MM.1S (cell line): ENCODE measurements around the gene WT1.
A peak's percentile ranks its signal among the peaks of the same experiment; 100 is the strongest.
"Not testable (repeated sequence)": the region's sequence is repeated elsewhere in the genome, so short reads cannot be mapped to it uniquely, and the experiment has no call there.

ENCODE experiments used
- DNase-seq: peaks from one replicate; pipeline ENCODE4 v3.0.0-alpha.2; 2015
- H2AFZ ChIP-seq: fragments of 300-600 bp; sonication (generic); 2 replicates; pipeline ENCODE4 v1.6.0; 2016; ENCODE audit warnings: antibody characterized with exemption, low read length
- H3F3A ChIP-seq: fragments of 300-600 bp; sonication (generic); 2 replicates; pipeline ENCODE4 v1.6.1; 2016; ENCODE audit warnings: mild to moderate bottlenecking, antibody characterized with exemption, low read length, moderate library complexity, mixed read lengths; ENCODE audit not compliant: insufficient read depth
- H3K27ac ChIP-seq: fragments of 300-600 bp; sonication (generic); 2 replicates; pipeline ENCODE4 v1.5.1; 2016; ENCODE audit warnings: mild to moderate bottlenecking, low read length
- H3K27me3 ChIP-seq: fragments of 300-600 bp; sonication (generic); replicated peaks from 2 replicates; pipeline ENCODE4 v1.6.0; 2016; ENCODE audit warnings: low read length; ENCODE audit not compliant: insufficient read depth
- H3K36me3 ChIP-seq: fragments of 300-600 bp; sonication (generic); replicated peaks from 2 replicates; pipeline ENCODE4 v1.6.1; 2016; ENCODE audit warnings: mild to moderate bottlenecking, low read length, mixed read lengths; ENCODE audit not compliant: insufficient read depth
- H3K4me1 ChIP-seq: fragments of 300-600 bp; sonication (generic); 2 replicates; pipeline ENCODE4 v1.6.1; 2016; ENCODE audit warnings: low read length, mixed read lengths
- H3K4me2 ChIP-seq: fragments of 300-600 bp; sonication (generic); 2 replicates; pipeline ENCODE4 v1.6.0; 2016; ENCODE audit warnings: low read depth, low read length
- H3K4me3 ChIP-seq: fragments of 300-600 bp; sonication (generic); 2 replicates; pipeline ENCODE4 v1.5.1; 2016; ENCODE audit warnings: low read length, mixed read lengths
- H3K79me2 ChIP-seq: fragments of 300-600 bp; sonication (generic); 2 replicates; pipeline ENCODE4 v1.6.1; 2016; ENCODE audit warnings: mixed run types, low read length, mixed read lengths
- H3K9ac ChIP-seq: fragments of 300-600 bp; sonication (generic); 2 replicates; pipeline ENCODE4 v1.6.1; 2016; ENCODE audit warnings: low read length, mixed read lengths
- H3K9me2 ChIP-seq: fragments of 300-600 bp; sonication (generic); replicated peaks from 2 replicates; pipeline ENCODE4 v1.6.1; 2016; ENCODE audit warnings: mild to moderate bottlenecking, low read length, mixed read lengths; ENCODE audit not compliant: insufficient read depth
- H3K9me3 ChIP-seq: fragments of 300-600 bp; sonication (generic); replicated peaks from 2 replicates; pipeline ENCODE4 v1.6.1; 2016; ENCODE audit warnings: mild to moderate bottlenecking, low read length, mixed read lengths; ENCODE audit not compliant: insufficient read depth
- H4K20me1 ChIP-seq: fragments of 300-600 bp; sonication (generic); 2 replicates; pipeline ENCODE4 v1.6.1; 2016; ENCODE audit warnings: mild to moderate bottlenecking, low read length, moderate library complexity, mixed read lengths; ENCODE audit not compliant: insufficient read depth
- CTCF ChIP-seq: fragments of 300-600 bp; sonication (generic); IDR thresholded peaks from 2 replicates; pipeline ENCODE4 v1.5.1; 2016; ENCODE audit warnings: antibody characterized with exemption, low read length, mixed read lengths
- EZH2 ChIP-seq: fragments of 300-600 bp; sonication (generic); optimal IDR thresholded peaks from 2 replicates; pipeline ENCODE3; 2017; ENCODE audit warnings: low read depth, mild to moderate bottlenecking, antibody characterized with exemption, low read length, mixed read lengths
- EZH2phosphoT487 ChIP-seq: fragments of 300-600 bp; sonication (generic); IDR thresholded peaks from 2 replicates; pipeline ENCODE4 v1.6.1; 2018; ENCODE audit warnings: antibody characterized with exemption, low read length

WT1 gene

GRCh38 chr11:32375826-32376225 is 59.5 kb downstream of the WT1 start:
- no peak overlapping the region for H3K9ac ChIP-seq
- no peaks in the 10 kb centered on the region for H3K9me3 ChIP-seq
- no peaks in the 10 kb centered on the region for H3K4me1 ChIP-seq
- TF ChIP-seq EZH2phosphoT487 (no peak), CTCF (no peak), EZH2 (no peak)
- no peaks in the 10 kb centered on the region for H3K27me3 ChIP-seq
- no peak overlapping the region for H2AFZ ChIP-seq
- no peaks in the 10 kb centered on the region for H4K20me1 ChIP-seq
- H3K79me2 ChIP-seq = no peaks in the 10 kb centered on the region
- H3F3A ChIP-seq = no peaks in the 10 kb centered on the region
- no peaks in the 10 kb centered on the region for H3K9me2 ChIP-seq
- no peak overlapping the region for H3K4me3 ChIP-seq
- H3K36me3 ChIP-seq = no peaks in the 10 kb centered on the region
- no peak overlapping the region for H3K4me2 ChIP-seq
- no peak for DNase-seq
- no peak overlapping the region for H3K27ac ChIP-seq

GRCh38 chr11:32374261-32374711 is 61.1 kb downstream of the WT1 start:
- Histone ChIP-seq H3K9me3 (no peaks in the 10 kb centered on the region), H2AFZ (peak overlapping the region; percentile 79), H3K27me3 (no peaks in the 10 kb centered on the region), H3K4me3 (no peak overlapping the region), H3K27ac (no peak overlapping the region), H3K36me3 (no peaks in the 10 kb centered on the region), H3K4me2 (peak overlapping the region; percentile 15; the same call in 1 of the 2 replicates), H4K20me1 (no peaks in the 10 kb centered on the region), H3F3A (no peaks in the 10 kb centered on the region), H3K9ac (no peak overlapping the region; the same call in 1 of the 2 replicates), H3K79me2 (no peaks in the 10 kb centered on the region), H3K4me1 (no peaks in the 10 kb centered on the region), H3K9me2 (no peaks in the 10 kb centered on the region)
- TF ChIP-seq EZH2 (no peak), CTCF (peak; percentile 80)
- DNase-seq = peak; percentile 75

DNA sequence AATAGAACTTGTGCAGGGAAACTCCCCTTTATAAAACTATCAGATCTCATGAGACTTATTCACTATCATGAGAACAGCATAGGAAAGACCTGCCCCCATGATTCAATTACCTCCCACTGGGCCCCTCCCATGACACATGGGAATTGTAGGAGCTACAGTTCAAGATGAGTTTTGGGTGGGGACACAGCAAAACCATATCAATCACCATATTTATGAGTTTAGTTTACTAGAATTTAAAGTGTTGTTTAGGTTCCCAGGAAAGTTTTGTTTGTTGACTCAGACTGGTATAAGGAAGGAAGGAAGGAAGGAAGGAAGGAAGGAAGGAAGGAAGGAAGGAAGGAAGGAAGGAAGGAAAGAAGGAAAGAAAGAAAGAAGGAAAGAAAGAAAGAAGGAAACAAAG is 65.4 kb downstream of the WT1 start:
- not testable (repeated sequence) for H3K27me3 ChIP-seq, H3K4me2 ChIP-seq, H3K79me2 ChIP-seq, H3K9me3 ChIP-seq, H3K4me1 ChIP-seq, H2AFZ ChIP-seq, DNase-seq, H3K36me3 ChIP-seq, H3K9ac ChIP-seq, H3K27ac ChIP-seq, H4K20me1 ChIP-seq, H3K4me3 ChIP-seq, H3K9me2 ChIP-seq, H3F3A ChIP-seq

- H4K20me1 ChIP-seq = no peaks in the 10 kb centered on the region
- H3K79me2 ChIP-seq = no peaks in the 10 kb centered on the region
- no peak for DNase-seq
- H3K27ac ChIP-seq = no peak overlapping the region
- H3K4me2 ChIP-seq = no peak overlapping the region
- TF ChIP-seq EZH2 = no peak
- no peak for TF ChIP-seq EZH2phosphoT487
- no peak for TF ChIP-seq CTCF
- H2AFZ ChIP-seq = no peak overlapping the region
- no peaks in the 10 kb centered on the region for H3K9me2 ChIP-seq
- no peak overlapping the region for H3K4me3 ChIP-seq
- no peaks in the 10 kb centered on the region for H3K27me3 ChIP-seq
- no peaks in the 10 kb centered on the region for H3F3A ChIP-seq
- H3K9me3 ChIP-seq = no peaks in the 10 kb centered on the region
- no peaks in the 10 kb centered on the region for H3K36me3 ChIP-seq
- no peaks in the 10 kb centered on the region for H3K4me1 ChIP-seq
- no peak overlapping the region for H3K9ac ChIP-seq
Observed at GRCh38 chr11:32366666-32367065, 68.7 kb downstream of the WT1 start.
